Natural killer cell (primary cell): ENCODE results near the gene HDAC1. TPM values are rescaled to one million over a fixed set of nuclear protein-coding genes. Genes with fewer than 3 reads are reported as not detected.

Source experiments
- ATAC-seq, 3 donors: fragments of 150-1000 bp in 2 of 3; fragments of 200-7000 bp in 1 of 3; cut with Tn5 transposase; 1 replicate in 1 of 3; 2 replicates in 2 of 3; pipeline ENCODE4 v1.10.0; 2021; ENCODE audit warnings: mild to moderate bottlenecking in 2 of 3, moderate library complexity in 2 of 3
- DNase-seq, 2 donors: peaks; one replicate each; pipeline versions ENCODE4 v3.0.0 to v3.0.0-alpha.2; 2013 to 2021; ENCODE audit warnings: mixed read lengths in 1 of 2
- H3K27ac ChIP-seq: one replicate; pipeline ENCODE4 v1.5.1; 2013; ENCODE audit warnings: mild to moderate bottlenecking, low read length
- H3K27me3 ChIP-seq: one replicate; pipeline ENCODE4 v1.6.1; 2013; ENCODE audit warnings: low read length; ENCODE audit not compliant: control insufficient read depth, insufficient read depth
- H3K36me3 ChIP-seq: one replicate; pipeline ENCODE4 v1.6.1; 2013; ENCODE audit warnings: low read length; ENCODE audit not compliant: control insufficient read depth, insufficient read depth
- H3K4me1 ChIP-seq: one replicate; pipeline ENCODE4 v1.6.1; 2013; ENCODE audit warnings: low read length; ENCODE audit not compliant: control insufficient read depth, insufficient read depth
- H3K4me3 ChIP-seq: one replicate; pipeline ENCODE4 v1.5.1; 2013; ENCODE audit warnings: low read length
- H3K9me3 ChIP-seq: one replicate; pipeline ENCODE4 v1.6.1; 2013; ENCODE audit warnings: low read length; ENCODE audit not compliant: control insufficient read depth, insufficient read depth
- H3K27ac Mint-ChIP-seq, 2 donors: one replicate each; pipeline ENCODE4 v1.8.0; 2022; ENCODE audit warnings: mild to moderate bottlenecking in 2 of 2, mixed read lengths in 2 of 2, moderate library complexity in 1 of 2
- H3K27me3 Mint-ChIP-seq, 2 donors: one replicate each; pipeline ENCODE4 v1.8.0; 2022; ENCODE audit warnings: low read depth in 2 of 2, mixed read lengths in 2 of 2
- H3K36me3 Mint-ChIP-seq: one replicate; pipeline ENCODE4 v1.8.0; 2022; ENCODE audit warnings: mixed read lengths
- H3K4me1 Mint-ChIP-seq, 2 donors: one replicate each; pipeline ENCODE4 v1.8.0; 2022; ENCODE audit warnings: mixed read lengths in 2 of 2
- H3K4me3 Mint-ChIP-seq: one replicate; pipeline ENCODE4 v1.8.0; 2022; ENCODE audit warnings: mild to moderate bottlenecking, moderate library complexity, mixed read lengths
- H3K9me3 Mint-ChIP-seq, 2 donors: one replicate each; pipeline ENCODE4 v1.8.0; 2022; ENCODE audit warnings: mixed read lengths in 2 of 2
- CTCF ChIP-seq: fragments of 200-600 bp; IDR thresholded peaks from one replicate; pipeline ENCODE4 v1.8.0; 2022; ENCODE audit warnings: antibody characterized with exemption
- WGBS: methylation state at CpG from one replicate; pipeline ENCODE4 v1.1.7; 2013; ENCODE audit warnings: missing lambda C conversion rate; ENCODE audit not compliant: insufficient coverage; 5-methylcytosine and 5-hydroxymethylcytosine counted together
- intact Hi-C: fragments of 100-400 bp; cut with micrococcal nuclease; formaldehyde crosslinking; loops from one replicate; pipeline ENCODE4 v1.14.2; 2022
- total RNA-seq, 4 donors: library from RNA; stranded (reverse); fragments of 120-200 nt in 1 of 4; gene quantifications; one replicate each; pipeline versions ENCODE4 v1.2.3 to v1.2.4, GENCODE V29; 2013 to 2022

Gene HDAC1
- total RNA-seq, 3 donors from 2014 or later (not counting 1 experiment from before 2014, with no cell fraction given) = 110 to 133 (median 125) TPM

GRCh38 chr1:32250893-32251716 is 40.8 kb upstream of the HDAC1 start, which contains the start of gene LCK:
Gene LCK (plus strand): TSS chr1:32251265. CDS start chr1:32274330, 23,065 bp downstream.
- Histone ChIP-seq H3K27ac (peak within 1 kb of the TSS; percentile 86), H3K4me1 (peaks cover 90% of the 10 kb centered on the region)
- intact Hi-C loops = loop anchor here (2.0 to 5.0 kb wide), 3 partner anchors 14 to 40 kb away; no protein-coding TSS in a partner anchor

DNA sequence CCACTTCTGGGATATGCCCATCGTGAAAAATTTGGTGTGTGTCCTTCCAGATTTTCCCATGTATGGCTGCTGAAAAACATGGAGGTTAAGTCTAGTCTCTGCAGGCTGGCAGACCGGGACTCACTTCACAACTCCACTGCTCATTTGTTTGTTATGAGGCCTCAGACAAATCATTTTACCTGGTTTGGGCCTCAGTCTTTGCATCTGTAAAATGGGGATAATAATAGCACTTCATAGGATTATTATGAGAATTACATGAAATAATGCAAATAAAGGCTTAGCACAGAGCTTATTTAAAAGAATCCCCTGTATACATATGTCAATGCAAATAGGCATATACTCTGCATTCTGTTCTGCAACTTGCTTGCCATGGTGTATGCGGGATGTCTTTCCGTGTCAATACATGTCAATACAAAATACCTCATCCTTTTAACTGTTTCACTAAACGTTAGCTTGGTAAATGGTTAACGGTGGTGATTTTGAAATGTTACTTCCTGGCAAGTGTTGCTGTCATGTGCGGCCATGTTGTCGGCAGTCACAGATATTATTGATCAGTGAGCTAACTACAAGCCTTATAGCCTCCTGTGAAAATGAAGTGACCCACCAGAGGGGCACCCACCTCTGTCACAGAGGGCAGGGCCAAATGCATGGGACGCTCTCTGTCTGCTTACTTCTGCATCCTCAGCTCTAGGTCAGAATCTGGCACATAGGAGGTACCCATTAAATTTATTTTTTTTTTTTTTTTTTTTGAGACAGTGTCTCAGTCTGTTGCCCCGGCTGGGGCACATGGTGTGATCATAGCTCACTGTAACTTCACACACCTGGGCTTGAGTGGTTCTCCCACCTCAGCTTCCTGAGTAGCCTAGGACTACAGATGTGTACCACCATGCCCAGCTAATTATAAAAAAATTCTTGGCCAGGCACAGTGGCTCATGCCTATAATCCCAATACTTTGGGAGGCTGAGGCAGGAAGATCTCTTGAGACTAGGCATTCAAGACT is 36.5 kb upstream of the HDAC1 start:
- Histone ChIP-seq H3K4me3 (no peak overlapping the region), H3K27me3 (no peaks in the 10 kb centered on the region), H3K36me3 (peaks cover 5% of the 10 kb centered on the region), H3K4me1 (peaks cover 98% of the 10 kb centered on the region), H3K9me3 (no peaks in the 10 kb centered on the region), H3K27ac (peak overlapping the region; percentile 86)
- H3K27me3 Mint-ChIP-seq = no peaks in the 10 kb centered on the region
- intact Hi-C loops = no loop called here
- no peak for TF ChIP-seq CTCF
- 61% methylated on average over 6 of the region's 10 CpGs for WGBS
- H3K4me3 Mint-ChIP-seq = peak overlapping the region; percentile 85
- ATAC-seq (peak in 1 of 3 donors; percentile 7), DNase-seq (peak in 1 of 2 donors; percentile 58)
- peaks cover 47 to 65% of the 10 kb centered on the region in 2 donors for H3K4me1 Mint-ChIP-seq
- no peaks in the 10 kb centered on the region for H3K9me3 Mint-ChIP-seq
- H3K27ac Mint-ChIP-seq = peak overlapping the region; percentile 93 to 96
- H3K36me3 Mint-ChIP-seq = no peaks in the 10 kb centered on the region

More at GRCh38 chr1:32250893-32251716, 40.8 kb upstream of the HDAC1 start, which contains the start of gene LCK:
- ATAC-seq (peak; percentile 13 to 28 (median 24)), DNase-seq (peak; percentile 56 to 80)
- Mint-ChIP-seq H3K27ac (peak within 1 kb of the TSS; percentile 93 to 96), H3K4me1 (peaks cover 61 to 78% of the 10 kb centered on the region in 2 donors), H3K9me3 (no peaks in the 10 kb centered on the region), H3K36me3 (no peaks in the 10 kb centered on the region), H3K4me3 (peak within 1 kb of the TSS; percentile 100), H3K27me3 (no peaks in the 10 kb centered on the region)
- H3K9me3 ChIP-seq = no peaks in the 10 kb centered on the region
- H3K4me3 ChIP-seq = peak within 1 kb of the TSS; percentile 68
- TF ChIP-seq CTCF = no peak
- no peaks in the 10 kb centered on the region for H3K27me3 ChIP-seq
- no peaks in the 10 kb centered on the region for H3K36me3 ChIP-seq
- WGBS = 9% methylated on average over 25 of the region's 25 CpGs

DNA sequence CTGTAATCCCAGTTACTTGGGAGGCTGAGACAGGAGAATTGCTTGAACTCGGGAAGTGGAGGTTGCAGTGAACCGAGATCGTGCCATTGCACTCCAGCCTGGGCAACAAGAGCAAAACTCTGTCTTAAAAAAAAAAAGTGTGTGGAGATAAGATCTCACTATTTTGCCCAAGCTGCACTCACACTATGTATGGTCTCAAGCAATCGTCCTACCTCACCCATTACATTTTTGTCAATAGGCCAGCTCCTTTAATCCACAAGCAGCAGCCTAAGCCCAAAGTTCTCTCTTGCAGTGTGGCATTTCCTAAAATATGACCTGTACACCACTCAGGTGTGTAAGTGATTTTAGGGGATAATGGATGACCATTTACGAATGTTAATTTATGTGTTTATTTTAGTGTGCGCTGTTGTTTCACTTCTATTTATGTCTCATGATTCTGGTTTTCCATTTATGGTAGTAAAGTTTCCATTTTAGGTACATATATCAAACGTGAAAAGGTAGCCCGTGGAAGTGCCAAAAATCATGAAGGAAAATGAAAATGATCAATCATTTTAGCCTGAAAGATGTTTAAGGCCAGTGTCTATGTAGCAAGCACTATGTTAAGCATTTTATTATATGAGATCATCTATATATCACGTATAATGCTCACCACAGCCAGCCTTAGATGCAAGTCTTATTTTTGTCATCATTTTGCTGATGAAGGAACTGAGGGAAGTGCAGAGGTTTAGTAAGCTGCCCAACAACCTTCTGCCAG is 35.2 kb upstream of the HDAC1 start:
- peak; percentile 7 to 12 (median 8) for ATAC-seq
- H3K4me1 ChIP-seq = peaks cover 92% of the 10 kb centered on the region

More for the DNA sequence above, 35.2 kb upstream of the HDAC1 start:
- peaks cover 5% of the 10 kb centered on the region for H3K36me3 ChIP-seq
- intact Hi-C loops = no loop called here
- H3K4me3 Mint-ChIP-seq = peak overlapping the region; percentile 87
- DNase-seq = peak in 1 of 2 donors; percentile 56
- no peaks in the 10 kb centered on the region for H3K27me3 ChIP-seq
- H3K27me3 Mint-ChIP-seq = no peaks in the 10 kb centered on the region
- peaks cover 39 to 57% of the 10 kb centered on the region in 2 donors for H3K4me1 Mint-ChIP-seq
- H3K27ac Mint-ChIP-seq = peak overlapping the region; percentile 93 to 96
- no peaks in the 10 kb centered on the region for H3K9me3 ChIP-seq
- H3K36me3 Mint-ChIP-seq = no peaks in the 10 kb centered on the region
- 25% methylated on average over 8 of the region's 9 CpGs for WGBS
- H3K4me3 ChIP-seq = peak overlapping the region; percentile 8
- no peaks in the 10 kb centered on the region for H3K9me3 Mint-ChIP-seq
- peak overlapping the region; percentile 86 for H3K27ac ChIP-seq
- TF ChIP-seq CTCF = no peak
